Activated CD4-positive, CD25-positive, alpha-beta regulatory T cell treated with anti-CD3 and anti-CD28 coated beads, Interleukin-2, amount 50 U/mL, for 24 hours (primary cell): ENCODE data around the gene ADAMTS18.
A peak's percentile ranks its signal among the peaks of the same experiment; 100 is the strongest.

Experiments
- ATAC-seq, 2 donors: fragments of 150-1000 bp; cut with Tn5 transposase; one replicate each; pipeline ENCODE4 v1.10.0; 2021; ENCODE audit warnings: mild to moderate bottlenecking in 1 of 2, moderate library complexity in 1 of 2

ADAMTS18 gene

DNA sequence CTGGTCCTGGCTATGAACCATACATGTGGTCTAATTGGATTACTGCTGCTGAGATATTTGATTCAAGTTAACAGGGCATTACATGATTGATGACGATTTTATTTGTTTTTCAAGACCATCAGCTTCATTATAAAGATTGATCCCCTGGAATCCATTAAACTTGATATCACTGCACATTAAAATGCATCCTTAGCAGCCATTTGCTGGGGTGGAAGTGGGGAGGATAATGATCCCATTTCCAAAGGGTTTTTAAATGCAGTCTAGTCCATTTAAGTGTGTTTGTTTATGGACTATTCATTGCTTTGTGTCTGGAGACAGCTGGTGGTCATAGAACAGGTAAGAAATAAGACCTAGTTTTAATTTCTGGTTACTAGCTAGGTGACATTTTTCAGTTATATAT lies 40.9 kb downstream of the ADAMTS18 start:
- ATAC-seq: no peak

DNA sequence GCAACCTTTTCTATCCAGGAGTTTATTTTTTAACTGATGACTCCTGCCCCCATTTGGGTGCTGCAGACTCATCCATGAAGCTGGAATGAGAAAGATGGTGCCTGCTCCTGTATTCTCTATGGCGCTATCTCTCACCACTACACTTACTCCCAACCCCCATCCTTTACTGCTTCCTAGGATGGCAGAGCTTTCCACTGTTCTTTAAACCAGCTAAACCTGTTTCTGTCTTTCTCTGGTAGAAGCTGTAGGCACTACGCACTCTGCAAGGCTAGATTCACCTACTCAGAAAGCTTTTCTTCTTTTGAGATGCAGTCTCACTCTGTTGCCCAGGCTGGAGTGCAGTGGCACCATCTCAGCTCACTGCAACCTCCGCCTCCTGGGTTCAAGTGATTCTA lies 47.0 kb downstream of the ADAMTS18 start:
- ATAC-seq: no peak

DNA sequence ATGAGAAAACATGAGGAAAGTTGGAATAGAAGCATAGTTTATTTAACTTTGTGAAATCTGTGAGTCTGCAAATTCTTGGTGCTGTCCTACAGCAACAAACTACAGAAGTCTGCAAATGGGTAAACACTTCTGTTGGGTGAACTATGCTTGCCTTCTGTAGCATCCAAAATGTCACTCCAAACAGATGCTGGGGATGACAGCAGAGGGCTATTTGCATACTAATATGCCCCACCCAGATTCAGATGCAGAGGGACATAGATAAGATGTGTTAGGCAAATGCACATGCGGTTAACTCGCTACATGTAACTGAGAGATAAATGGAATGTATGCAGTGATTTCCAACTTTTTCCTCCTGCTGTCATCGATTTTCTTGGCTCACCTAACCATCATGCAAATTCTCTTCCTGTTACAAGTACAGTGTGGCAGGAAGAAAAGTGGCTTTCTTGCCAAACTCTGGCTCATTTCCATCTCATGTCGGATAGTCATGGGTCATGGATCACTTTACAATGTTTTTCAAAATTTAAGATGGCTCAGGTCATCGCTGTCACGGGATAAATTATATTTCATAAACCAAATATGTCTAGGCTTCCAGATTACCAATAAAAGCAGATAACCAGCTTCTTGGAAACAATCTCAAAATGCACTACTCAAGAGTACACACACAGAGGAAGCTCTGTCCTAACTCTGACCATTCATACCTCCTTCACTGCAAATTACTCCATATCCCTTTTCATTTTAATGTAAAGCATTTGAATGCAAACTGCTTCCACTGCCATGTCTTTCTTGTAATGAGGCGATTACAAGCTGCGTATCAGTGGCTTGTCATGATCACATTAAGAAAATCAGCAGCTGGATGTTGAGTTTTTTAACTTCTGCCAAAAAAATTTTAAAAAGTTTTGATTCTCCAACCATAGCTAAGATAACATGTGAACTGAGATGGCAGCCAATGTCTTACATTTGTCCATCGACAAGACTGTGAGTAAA lies 47.7 kb downstream of the ADAMTS18 start:
- ATAC-seq: no peak

DNA sequence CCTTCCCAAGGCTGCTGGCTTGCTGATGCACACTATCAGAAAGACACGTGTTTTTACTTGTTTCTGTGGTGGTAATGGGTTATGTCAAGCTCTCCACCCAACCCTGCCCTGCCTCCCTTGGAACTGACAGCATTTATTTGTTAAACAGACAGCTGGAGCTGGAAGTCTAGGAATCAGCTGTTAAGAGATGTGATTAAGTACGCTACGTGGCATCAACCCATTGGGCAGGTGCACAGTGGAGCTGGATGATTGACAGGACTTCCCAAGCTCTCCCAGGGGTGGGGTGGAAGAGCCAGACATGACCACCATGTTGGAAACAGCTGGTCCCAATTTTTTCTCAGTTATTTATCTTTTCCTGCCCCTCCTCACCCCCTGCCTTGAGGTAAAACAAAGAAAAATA lies 49.4 kb downstream of the ADAMTS18 start:
- ATAC-seq: no peak

- ATAC-seq: no peak
Measured at GRCh38 chr16:77383606-77384187, 51.1 kb downstream of the ADAMTS18 start.

DNA sequence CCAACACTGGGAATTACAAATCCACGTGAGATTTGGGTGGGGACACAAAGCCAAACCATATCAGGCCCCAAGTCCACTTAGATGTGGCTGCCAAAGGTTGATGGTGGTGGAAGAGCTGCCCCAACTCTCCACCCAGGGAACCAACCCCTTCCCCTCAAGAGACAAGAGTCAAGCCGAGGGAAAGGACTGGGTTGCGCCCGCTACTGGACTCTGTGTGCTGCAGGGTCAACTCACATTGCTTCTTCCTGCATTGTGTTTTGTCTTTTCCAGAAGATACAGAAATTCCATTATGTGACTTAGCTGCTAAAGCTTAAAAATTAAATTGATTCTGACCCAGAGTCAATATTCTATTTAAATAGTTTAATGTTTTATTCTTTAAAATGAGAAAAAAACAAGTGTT lies 58.5 kb downstream of the ADAMTS18 start:
- no peak for ATAC-seq

DNA sequence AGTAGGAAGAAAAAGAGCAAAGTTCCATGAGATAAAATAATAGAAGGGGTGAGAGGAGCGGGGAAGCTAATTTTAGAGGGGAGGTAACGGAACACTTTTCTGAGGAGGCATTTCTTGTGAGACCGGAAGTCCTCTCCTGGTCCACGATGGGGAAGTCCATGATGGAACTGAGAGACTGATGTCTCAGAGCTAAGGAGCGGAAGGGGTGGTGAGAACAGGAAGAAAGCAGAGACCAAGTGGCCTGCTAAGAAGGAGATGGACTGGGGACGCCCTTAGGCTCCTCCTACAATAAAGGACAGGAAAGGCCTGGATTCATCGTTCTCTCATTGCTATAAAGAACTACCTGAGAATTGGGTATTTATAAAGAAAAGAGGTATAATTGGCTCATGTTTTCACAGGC lies 59.4 kb downstream of the ADAMTS18 start:
- no peak for ATAC-seq

DNA sequence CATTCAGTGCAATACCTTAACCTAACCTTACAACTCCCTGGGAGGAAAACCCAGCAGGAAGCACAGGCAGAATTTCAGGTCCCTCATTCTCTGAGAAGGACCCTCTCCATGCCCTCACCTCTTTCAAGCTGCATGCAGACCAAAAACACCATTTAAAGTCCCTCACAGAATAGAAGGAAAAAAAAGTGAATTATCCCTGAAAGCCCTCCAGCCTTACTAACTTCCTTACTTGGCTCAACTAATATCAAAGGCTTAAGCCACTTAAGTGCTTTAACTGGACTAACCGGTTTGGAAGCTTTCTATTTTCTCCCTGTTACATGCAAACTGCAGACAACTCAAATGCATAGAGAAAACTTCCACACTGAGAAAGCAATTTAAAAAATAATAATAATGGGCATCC lies 60.5 kb downstream of the ADAMTS18 start:
- no peak for ATAC-seq

DNA sequence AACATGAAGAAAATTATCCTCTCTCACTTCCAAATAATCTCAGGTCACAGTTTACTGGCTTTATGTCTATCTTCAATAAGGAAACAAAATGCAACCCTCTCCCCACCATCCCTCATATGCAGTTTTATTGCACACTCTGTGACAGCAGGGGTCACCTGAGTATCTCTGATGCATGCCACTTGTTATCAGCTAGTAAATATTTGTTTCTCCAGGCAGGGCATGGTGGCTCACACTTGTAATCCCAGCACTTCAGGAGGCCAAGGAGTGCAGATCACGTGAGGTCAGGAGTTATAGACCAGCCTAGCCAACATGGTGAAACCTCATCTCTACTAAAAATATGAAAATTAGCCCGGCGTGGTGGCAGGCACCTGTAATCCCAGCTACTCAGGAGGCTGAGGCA lies 61.1 kb downstream of the ADAMTS18 start:
- no peak for ATAC-seq

GRCh38 chr16:77364770-77365169 lies 70.1 kb downstream of the ADAMTS18 start:
- no peak for ATAC-seq

DNA sequence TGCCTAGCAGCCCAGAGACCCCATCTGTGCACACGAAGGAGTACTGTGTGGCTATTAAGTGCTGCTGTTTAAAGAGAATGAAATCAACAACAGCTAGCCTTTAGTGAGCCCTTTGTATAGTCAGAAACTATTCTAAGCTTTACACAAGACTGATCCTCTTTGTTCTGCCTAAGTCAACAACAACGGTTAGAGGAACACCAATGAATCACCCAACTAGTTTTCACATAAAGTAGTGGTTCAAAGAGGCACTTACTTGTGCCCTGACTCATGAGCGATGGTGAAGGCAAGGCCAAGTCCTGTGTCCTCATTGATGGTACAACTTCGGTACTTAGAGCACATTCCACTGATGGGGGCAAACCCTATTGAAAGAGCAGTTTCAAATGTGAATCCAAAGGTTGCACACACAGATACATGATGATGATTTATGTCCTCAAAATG lies 75.8 kb downstream of the ADAMTS18 start:
- no peak for ATAC-seq

DNA sequence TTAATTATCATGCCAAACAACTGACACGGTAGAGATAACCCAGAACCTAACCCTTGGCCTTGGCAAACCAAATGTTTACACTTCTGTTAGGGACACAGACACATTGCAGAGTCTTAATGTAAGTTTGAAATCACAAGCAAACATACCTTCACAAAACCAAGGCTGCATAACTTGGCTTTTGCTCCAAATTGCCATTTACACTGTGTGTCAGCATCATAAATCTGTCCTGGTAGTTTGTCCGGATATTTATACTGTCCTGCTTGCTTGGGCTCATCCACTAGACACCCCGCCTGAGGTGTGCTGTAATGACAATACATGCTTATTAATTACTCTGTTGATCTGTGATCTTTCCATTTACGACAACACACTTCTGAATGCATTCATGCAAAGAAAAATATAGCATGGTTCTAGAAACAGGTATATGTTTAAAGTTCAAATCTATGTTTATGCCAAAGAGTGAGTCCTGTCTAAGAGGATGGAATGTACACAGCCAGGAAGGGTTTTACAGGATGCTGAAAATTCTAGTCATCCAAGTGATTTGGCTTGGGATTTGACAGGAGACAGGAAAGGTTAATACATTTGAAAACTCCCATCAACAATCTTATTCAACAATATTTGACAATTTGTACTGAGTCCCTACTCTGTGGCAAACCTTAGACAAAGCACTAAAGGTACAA lies 81.1 kb downstream of the ADAMTS18 start:
- no peak for ATAC-seq

GRCh38 chr16:77344341-77344740 lies 90.5 kb downstream of the ADAMTS18 start:
- no peak for ATAC-seq

DNA sequence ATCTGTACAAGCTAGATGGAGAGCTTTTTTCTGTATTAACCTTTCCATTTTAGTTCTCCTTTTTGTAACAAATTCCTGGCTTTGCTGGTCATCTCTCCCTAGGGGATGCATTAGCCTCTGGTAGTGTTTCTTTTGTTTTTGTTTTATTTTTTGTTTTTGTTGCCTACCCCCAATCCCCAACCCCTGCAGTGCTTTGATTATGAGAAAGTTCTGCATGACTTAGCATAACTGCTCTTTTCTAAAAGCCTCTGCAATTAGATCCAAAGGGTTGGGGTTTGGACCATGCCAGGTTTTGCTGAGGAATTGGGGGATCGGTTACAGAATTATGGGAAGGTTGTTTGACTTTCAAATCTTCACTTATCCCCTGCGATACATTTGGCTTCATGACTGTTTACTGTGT lies 98.2 kb downstream of the ADAMTS18 start:
- ATAC-seq: no peak

GRCh38 chr16:77335652-77336234 lies 99.1 kb downstream of the ADAMTS18 start:
- ATAC-seq: no peak

DNA sequence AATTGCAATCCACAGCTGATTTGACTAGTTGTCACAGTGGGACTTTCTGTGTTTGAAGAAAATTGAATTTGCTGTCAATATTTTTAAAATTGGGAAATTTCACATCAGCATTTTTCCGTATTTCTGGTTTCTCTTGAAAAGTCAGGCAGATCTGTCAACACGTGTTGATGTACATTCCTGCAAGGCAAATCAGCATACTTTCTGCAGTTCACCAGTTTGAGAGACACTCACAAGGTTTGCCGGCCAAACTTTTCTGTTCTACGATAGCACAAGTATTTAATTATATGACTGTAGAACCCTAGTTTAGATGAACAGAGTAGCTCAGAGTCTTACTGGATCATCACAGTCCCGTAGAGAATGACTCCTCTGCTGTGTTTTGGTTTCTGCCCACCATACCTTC lies 102.0 kb downstream of the ADAMTS18 start:
- ATAC-seq: no peak

- ATAC-seq: no peak
Measured at GRCh38 chr16:77331802-77332586, 102.8 kb downstream of the ADAMTS18 start.

DNA sequence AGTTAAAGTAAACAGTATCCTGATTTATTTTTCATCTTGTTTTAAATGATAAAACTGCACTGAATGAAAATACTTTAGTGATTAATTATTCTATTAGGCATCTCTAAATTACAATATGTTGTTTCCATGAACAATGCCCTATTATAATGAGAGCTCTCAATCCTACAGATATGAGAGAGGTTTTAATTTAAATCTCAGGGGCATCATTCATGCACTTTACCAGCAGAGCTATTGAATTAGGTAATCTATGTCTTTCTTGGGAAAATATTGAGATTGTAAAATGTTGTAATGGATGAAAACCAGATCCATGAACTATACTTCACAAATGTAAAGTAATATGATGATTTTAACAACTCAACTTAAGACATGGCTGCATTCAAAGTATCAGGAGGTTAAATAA lies 103.8 kb downstream of the ADAMTS18 start:
- no peak for ATAC-seq

DNA sequence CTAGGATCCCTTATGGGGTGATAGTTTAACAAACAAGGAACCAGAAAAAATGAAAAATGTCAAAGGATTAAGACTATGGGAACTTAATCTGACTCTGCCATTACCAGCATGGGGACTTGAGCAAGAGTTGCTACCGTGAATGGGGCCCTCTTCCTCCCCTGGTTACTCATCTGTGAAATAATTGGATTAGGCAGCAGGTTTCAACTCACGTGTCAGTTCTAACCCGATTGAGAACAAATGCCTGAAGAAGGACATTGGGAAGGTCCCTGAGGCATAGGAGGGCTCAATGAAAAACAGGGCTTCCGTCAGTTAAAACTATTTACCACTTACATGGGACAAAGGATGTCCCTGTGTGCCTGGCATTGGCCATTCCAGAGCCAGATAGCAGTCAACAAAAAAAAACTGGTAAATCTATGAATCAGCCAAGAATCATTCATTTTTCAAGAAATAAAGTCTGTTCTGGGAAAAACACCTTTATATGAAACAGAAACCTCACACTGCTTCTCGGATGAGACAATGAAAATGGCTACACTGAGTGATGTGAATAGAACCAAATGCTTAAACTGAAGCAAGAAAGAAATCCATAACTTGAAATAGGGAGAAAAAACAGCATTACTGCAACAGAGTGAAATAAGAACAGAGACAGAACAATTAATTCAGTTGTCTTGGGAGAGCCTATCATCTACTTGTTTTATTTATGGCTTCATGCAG lies 104.3 kb downstream of the ADAMTS18 start:
- peak in 1 of 2 donors; percentile 36 for ATAC-seq

GRCh38 chr16:77328768-77329167 lies 106.1 kb downstream of the ADAMTS18 start:
- ATAC-seq: no peak

- ATAC-seq: no peak
Measured at GRCh38 chr16:77328274-77328673, 106.6 kb downstream of the ADAMTS18 start.

DNA sequence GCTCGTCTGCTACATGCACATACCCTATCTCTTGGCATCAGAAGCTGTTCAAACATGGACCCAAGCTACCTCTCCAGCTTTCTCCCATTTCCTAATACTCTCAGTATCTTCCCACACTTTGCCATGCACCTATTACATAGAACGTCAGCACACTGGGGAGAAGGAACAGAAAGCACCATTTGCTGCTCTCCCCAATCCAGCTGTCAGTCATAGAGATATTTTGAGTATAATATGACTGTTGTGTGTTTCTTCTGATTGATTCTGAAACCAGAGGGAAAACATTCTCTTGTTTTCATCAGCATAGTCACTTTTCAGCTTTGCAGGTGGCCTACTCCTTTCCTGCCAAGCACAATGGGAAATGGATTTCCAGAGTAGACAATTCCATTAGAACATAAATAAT lies 107.1 kb downstream of the ADAMTS18 start:
- no peak for ATAC-seq
